Right lobe of liver (tissue), 4 donors: ENCODE data around the gene PNMA8B.

Experiments
- CTCF ChIP-seq, 4 donors: fragments of 200-600 bp in 3 of 4; fragments of 450-650 bp in 1 of 4; IDR thresholded peaks; one replicate each; pipeline versions ENCODE4 v1.5.1 to v1.8.0; 2016 to 2022; ENCODE audit warnings: antibody characterized with exemption in 4 of 4, mild to moderate bottlenecking in 2 of 4
- POLR2A ChIP-seq: fragments of 450-650 bp; IDR thresholded peaks from one replicate; pipeline ENCODE4 v1.6.1; 2017; ENCODE audit warnings: antibody characterized with exemption, mild to moderate bottlenecking
- donor health status: DM: no; HTN: no; CAD: no.
- donor health status: DM: no; HTN: no; CAD: no.
- donor health status: DM: no; HTN: yes; CAD: no.

GRCh38 chr19:46484656-46485055, 11.0 kb downstream of the PNMA8B start:
- no peak for TF ChIP-seq POLR2A
- no peak for TF ChIP-seq CTCF (IDR thresholded peaks at IDR 0.05)
